ENCODE data around the gene CCT7.
A peak's percentile ranks its signal among the peaks of the same experiment; 100 is the strongest.
"Not testable (repeated sequence)": the region's sequence is repeated elsewhere in the genome, so short reads cannot be mapped to it uniquely, and the experiment has no call there.

The CCT7 gene

GRCh38 chr2:73233932-73234832 is at the start of gene CCT7:
CCT7 (plus strand) TSS chr2:73234308; CDS start chr2:73234379, 71 bp downstream.
- DNase-seq (ENCODE audit: low read depth in 2 of 2, low spot score in 1 of 2): peak; percentile 72 to 73

GRCh38 chr2:73185965-73186364 is 48.1 kb upstream of the CCT7 start:
- DNase-seq (ENCODE audit: low read depth in 2 of 2, low spot score in 1 of 2): no peak

- DNase-seq (ENCODE audit: low read depth in 2 of 2, low spot score in 1 of 2): no peak
Observed at GRCh38 chr2:73187549-73187948, 46.6 kb upstream of the CCT7 start.

- DNase-seq (ENCODE audit: low read depth in 2 of 2, low spot score in 1 of 2): no peak
Observed at GRCh38 chr2:73197579-73197978, 36.5 kb upstream of the CCT7 start.

GRCh38 chr2:73200281-73200680 is 33.8 kb upstream of the CCT7 start:
- DNase-seq (ENCODE audit: low read depth in 2 of 2, low spot score in 1 of 2): not testable (repeated sequence)

GRCh38 chr2:73202156-73203054 is 31.7 kb upstream of the CCT7 start, which contains the start of gene NOTO:
NOTO (plus strand) TSS chr2:73202574; CDS start chr2:73202667, 93 bp downstream.
- no peak for DNase-seq (ENCODE audit: low read depth in 2 of 2, low spot score in 1 of 2)

- DNase-seq (ENCODE audit: low read depth in 2 of 2, low spot score in 1 of 2): no peak
Observed at GRCh38 chr2:73203055-73203681, 30.9 kb upstream of the CCT7 start.

GRCh38 chr2:73205611-73206010 is 28.5 kb upstream of the CCT7 start:
- no peak for DNase-seq (ENCODE audit: low read depth in 2 of 2, low spot score in 1 of 2)

GRCh38 chr2:73208258-73208657 is 25.9 kb upstream of the CCT7 start:
- no peak for DNase-seq (ENCODE audit: low read depth in 2 of 2, low spot score in 1 of 2)

- no peak for DNase-seq (ENCODE audit: low read depth in 2 of 2, low spot score in 1 of 2)
Observed at GRCh38 chr2:73210019-73210418, 24.1 kb upstream of the CCT7 start.

GRCh38 chr2:73210696-73211095 is 23.4 kb upstream of the CCT7 start:
- no peak for DNase-seq (ENCODE audit: low read depth in 2 of 2, low spot score in 1 of 2)

GRCh38 chr2:73212098-73212447 is 22.0 kb upstream of the CCT7 start:
- DNase-seq (ENCODE audit: low read depth in 2 of 2, low spot score in 1 of 2): no peak

GRCh38 chr2:73212448-73213176 is 21.5 kb upstream of the CCT7 start:
- DNase-seq (ENCODE audit: low read depth in 2 of 2, low spot score in 1 of 2): peak; percentile 46 to 52

GRCh38 chr2:73214120-73215035 is 19.7 kb upstream of the CCT7 start, which contains the start of gene SMYD5:
SMYD5 (plus strand) TSS chr2:73214245; CDS start chr2:73214267, 22 bp downstream.
- DNase-seq (ENCODE audit: low read depth in 2 of 2, low spot score in 1 of 2): peak; percentile 81 to 86

GRCh38 chr2:73215254-73215653 is 18.9 kb upstream of the CCT7 start:
- DNase-seq (ENCODE audit: low read depth in 2 of 2, low spot score in 1 of 2): no peak

- no peak for DNase-seq (ENCODE audit: low read depth in 2 of 2, low spot score in 1 of 2)
Observed at GRCh38 chr2:73217160-73217559, 16.9 kb upstream of the CCT7 start.

GRCh38 chr2:73217826-73218225 is 16.3 kb upstream of the CCT7 start:
- DNase-seq (ENCODE audit: low read depth in 2 of 2, low spot score in 1 of 2): no peak

GRCh38 chr2:73218298-73218697 is 15.8 kb upstream of the CCT7 start:
- DNase-seq (ENCODE audit: low read depth in 2 of 2, low spot score in 1 of 2): no peak

GRCh38 chr2:73223821-73224220 is 10.3 kb upstream of the CCT7 start:
- DNase-seq (ENCODE audit: low read depth in 2 of 2, low spot score in 1 of 2): no peak

All from stimulated activated CD8-positive, alpha-beta memory T cell treated with anti-CD3 and anti-CD28 coated beads, Interleukin-4, amount 100 ng/mL, for 4 hours (primary cell).